Eye (tissue), 1 donor: ENCODE data around the gene HIPK2.
"Not testable (repeated sequence)": the region's sequence is repeated elsewhere in the genome, so short reads cannot be mapped to it uniquely, and the experiment has no call there.

Experiments
- DNase-seq: peaks from one replicate; pipeline ENCODE4 v3.0.0-alpha.2; 2015

The HIPK2 gene

DNA sequence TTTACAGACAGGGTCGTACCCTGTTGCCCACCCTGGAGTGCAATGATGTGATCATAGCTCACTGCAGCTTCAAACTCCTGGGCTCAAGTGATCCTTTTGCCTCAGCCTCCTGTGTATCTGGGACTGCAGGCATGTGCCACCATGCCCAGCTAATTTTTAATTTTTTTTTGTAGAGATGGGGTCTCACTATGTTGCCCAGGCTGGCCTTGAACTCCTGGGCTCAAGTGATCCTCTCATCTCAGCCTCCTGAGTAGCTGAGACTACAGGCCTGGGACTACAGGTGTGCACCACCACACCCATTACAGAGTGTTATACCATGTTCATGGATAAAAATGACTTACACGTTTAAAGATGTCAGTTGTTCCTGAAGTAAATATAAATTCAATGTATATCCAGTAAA lies 166.2 kb downstream of the HIPK2 start:
- not testable (repeated sequence) for DNase-seq

DNA sequence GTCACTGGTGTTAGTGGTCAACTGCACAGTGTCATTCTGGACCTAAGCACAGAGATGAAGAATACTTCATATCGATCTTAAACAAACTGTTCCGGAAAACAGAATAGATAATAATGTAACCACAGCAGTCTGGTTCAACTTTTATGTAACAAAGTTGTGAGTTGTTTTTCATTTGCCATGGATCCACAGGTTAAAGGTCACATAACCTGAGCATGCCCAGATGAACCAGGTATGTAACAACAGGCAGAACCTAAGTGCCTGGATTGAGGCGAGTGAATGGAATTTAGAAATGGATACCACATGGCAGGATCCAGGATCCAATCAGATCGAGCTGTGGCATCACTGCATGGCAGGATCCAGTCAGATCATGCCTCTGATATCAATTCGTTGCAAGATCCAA lies 167.2 kb downstream of the HIPK2 start:
- DNase-seq, result no peak

GRCh38 chr7:139603896-139604295 lies 173.9 kb downstream of the HIPK2 start:
- DNase-seq, result no peak

GRCh38 chr7:139603282-139603681 lies 174.5 kb downstream of the HIPK2 start:
- DNase-seq, result no peak

DNA sequence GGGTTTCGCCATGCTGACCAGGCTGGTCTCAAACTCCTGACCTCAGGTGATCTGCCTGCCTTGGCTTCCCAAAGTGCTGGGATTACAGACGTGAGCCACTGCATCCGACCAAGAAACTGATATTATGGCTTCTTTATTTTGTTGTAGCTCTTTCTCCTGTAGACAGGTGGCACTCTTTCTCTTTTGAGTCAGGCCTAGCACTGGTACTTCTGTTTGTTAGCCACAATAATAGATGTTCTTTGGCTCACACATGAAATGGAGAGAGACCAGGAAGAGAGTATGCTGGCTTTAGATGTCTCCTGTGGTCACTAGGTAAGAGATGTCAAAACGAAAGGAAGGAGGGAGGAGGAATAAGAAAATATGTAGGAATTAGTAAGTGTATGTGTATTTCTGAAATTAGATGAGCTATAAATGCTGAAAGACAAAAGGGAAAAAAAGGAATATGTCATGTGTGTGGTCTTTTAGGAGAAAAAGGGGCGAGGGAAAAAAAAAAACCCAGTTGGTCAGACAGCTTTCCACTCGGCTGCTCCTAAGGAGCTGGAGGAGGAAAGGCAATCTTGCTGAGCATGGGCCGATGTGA lies 175.6 kb downstream of the HIPK2 start:
- peak; percentile 56 for DNase-seq

DNA sequence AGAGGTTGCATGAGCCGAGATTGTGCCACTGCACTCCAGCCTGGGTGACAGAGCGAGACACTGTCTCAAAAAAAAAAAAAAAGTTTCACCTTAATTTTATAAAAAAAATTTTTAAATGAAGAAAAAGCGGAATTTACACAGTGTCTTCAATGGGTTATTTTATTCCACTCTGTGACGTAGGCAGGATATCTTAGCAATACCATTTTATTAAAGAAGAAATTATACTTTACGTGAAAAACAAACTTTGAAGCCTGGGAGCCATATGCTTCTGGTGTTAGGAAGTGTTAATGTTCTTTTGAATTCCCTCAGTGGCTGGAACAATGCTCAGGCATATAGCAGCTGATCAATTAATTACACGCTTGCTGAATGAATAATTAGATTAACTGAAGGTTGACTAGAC lies 176.6 kb downstream of the HIPK2 start:
- DNase-seq, result no peak

DNA sequence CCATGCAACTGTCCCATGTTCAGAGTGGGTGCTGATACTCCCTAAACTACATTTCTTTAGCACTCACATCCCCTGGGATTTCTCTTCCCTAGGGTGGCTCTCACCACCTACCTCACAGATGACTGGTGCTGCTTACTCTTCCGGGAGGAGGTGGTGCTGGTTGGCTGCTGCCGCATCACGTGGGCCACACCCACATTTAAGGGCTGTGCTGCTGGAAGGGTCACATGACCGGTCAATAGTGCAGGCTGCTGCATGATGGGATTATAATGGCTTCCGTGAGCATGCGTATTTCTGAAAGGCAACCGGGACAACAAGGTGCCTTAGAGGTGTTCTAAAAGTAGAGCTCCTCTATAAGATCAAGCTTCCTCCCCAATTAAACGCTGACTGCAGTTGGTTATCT lies 177.5 kb downstream of the HIPK2 start:
- DNase-seq, result no peak

- no peak for DNase-seq
Measured at GRCh38 chr7:139598642-139599041, 179.2 kb downstream of the HIPK2 start.

DNA sequence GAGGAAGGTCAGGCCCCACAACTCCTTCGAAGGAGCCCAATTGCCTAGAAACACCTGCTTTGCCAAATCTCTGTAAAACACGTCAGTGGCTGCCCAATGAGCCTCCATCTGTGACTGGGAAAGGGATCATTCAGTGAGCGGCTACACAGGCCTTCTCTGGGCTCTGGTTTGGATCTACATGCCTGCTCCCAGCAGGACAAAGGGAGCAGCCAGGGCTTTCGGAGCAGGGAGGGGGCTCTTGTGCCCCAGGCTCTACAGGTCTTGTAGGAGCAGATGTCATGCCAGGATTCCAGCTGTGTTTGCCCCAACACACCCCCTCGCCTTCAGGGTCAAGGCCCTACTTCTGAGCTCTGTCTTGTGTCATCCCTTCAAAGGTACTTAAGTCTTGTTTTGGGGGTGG lies 180.8 kb downstream of the HIPK2 start:
- DNase-seq, result no peak

- DNase-seq, result no peak
Measured at GRCh38 chr7:139596626-139597025, 181.2 kb downstream of the HIPK2 start.

DNA sequence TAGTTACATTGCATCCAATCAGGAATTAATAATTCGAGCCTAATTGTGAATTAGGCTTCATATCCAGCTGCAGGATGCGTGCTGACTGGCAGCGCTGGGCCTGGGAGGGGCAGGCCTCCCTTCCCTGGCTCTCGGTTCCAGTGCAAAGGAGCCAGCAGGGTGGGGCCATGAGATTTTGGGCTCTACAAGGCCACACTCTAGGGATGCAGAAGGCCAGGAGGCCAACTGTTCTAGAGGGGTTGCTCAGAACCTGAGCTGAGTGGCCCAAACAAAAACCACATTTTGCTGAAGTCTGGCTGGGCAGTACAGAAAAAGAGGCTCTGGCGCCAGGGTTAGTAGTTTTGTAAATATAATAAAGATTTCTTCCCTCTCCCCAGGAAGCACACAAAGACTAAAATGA lies 182.0 kb downstream of the HIPK2 start:
- DNase-seq, result no peak

DNA sequence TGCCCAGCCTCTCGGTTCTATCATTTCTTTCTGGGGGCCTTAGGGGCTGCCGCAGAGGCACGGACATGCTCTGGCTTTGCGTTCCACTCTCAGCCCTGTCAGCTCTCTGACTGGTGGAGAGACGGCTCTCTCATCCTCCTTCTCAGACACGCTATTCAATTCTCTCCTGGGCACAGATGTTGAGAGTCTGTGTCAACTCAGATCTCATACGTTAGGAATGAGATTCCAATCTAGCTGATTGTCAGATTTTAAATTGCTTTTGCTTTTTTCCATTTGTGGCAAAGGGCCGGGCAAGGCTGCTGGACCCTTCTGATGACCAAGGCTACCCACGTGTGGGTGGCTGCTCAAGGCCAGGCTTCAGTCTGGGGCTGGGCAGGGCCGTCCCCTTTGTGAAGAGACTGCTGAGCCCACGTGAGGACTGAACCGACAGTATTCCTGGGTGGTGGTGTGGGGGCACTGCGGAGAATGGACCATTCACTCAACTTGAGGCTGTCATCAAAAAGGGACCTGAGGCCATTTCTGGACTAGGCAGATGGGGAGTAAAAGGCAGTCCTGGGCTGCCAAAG lies 182.8 kb downstream of the HIPK2 start:
- DNase-seq, result no peak

DNA sequence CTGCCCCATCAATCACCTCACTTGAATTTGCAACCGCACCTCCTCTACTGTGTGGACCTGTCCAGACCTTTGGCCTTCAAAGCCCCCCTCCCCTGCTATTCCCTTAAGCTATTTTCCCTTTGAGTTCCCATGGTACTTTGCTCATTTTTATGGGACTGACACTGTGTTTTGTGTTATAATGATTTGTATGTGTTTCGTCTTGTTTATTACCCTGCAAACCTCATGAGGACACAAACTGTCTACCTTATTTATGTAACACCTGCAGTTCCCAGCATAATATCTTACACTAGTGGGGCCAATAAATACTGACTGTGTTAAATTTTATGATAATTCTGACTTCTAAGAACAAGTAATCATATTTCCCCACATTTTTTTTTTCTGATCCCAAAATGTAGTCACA lies 183.7 kb downstream of the HIPK2 start:
- DNase-seq, result no peak

- DNase-seq, result no peak
Measured at GRCh38 chr7:139592801-139593461, 184.9 kb downstream of the HIPK2 start.

GRCh38 chr7:139591550-139592195 lies 186.1 kb downstream of the HIPK2 start:
- DNase-seq, result no peak

DNA sequence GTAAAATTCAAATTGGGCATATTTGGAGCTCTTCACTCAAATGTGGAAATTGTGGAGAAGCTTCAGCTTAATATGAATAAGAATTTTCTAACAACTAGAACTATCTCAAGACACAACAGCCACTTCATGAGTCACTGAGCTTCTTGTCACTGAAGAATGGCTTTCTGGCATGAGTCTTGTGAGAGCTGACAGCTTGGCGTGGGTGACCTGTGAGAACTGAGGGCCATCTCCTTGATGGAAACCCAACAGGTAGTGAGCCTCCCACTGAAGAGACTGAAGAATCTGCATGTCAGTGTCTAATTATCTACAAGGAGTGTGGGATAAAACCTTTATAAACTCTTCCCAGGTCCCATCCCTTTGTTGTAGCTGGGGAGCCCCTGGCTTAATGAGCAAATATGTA lies 188.3 kb downstream of the HIPK2 start:
- DNase-seq, result no peak

- peak; percentile 19 for DNase-seq
Measured at GRCh38 chr7:139588632-139589031, 189.2 kb downstream of the HIPK2 start.

DNA sequence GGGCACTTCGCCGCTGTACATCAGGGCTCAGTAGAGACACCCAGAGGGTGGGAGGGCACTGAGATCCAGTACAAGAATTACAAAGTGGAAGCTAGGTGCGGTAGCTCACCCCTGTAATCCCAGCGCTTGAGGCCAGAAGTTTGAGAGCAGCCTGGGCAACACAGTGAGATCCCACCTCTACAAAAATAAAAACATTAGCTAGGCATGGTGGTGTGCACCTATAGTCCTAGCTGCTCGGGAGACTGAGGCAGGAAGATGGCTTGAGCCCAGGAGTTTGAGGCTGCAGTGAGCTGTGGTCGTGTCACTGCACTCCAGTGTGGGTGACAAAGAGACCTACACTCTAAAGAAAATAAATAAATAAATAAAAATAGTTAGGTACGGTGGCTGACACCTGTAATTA lies 190.3 kb downstream of the HIPK2 start:
- DNase-seq, result no peak

DNA sequence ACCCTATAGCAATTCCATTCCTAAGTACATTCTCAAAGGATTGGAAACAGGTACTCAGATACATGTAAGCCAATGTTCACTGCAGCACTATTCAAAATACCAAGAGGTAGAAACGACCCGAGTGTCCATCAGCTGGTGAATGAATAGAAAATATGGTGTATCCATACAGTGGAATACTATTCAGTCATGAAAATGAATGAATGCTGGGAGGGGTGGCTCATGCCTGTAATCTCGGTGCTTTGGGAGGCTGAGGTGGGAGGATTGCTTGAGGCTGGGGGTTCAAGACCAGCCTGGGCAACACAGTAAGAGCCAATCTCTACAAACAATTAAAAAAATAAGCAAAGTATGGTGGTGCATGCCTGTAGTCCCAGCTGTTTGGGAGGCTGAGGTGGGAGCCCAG lies 191.5 kb downstream of the HIPK2 start:
- no peak for DNase-seq

DNA sequence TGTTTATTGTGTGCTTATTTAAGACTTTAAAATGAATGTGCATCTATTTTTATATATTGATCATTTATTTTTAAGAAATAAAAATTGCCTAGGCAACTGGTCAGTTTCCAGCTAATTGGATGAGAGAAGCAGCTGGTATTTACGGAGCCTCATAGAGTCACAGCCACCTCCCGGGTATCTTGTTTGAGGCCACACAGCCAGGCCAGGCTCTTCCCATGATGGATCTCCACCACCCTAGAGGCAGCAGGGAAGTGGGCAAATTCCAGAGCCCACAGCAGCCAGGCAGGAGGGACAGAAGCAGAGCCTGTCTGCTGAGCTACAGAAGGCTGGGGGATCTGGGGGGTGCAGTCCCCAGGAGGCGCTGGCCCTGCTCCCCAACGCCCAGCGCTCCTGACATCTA lies 192.8 kb downstream of the HIPK2 start:
- no peak for DNase-seq

DNA sequence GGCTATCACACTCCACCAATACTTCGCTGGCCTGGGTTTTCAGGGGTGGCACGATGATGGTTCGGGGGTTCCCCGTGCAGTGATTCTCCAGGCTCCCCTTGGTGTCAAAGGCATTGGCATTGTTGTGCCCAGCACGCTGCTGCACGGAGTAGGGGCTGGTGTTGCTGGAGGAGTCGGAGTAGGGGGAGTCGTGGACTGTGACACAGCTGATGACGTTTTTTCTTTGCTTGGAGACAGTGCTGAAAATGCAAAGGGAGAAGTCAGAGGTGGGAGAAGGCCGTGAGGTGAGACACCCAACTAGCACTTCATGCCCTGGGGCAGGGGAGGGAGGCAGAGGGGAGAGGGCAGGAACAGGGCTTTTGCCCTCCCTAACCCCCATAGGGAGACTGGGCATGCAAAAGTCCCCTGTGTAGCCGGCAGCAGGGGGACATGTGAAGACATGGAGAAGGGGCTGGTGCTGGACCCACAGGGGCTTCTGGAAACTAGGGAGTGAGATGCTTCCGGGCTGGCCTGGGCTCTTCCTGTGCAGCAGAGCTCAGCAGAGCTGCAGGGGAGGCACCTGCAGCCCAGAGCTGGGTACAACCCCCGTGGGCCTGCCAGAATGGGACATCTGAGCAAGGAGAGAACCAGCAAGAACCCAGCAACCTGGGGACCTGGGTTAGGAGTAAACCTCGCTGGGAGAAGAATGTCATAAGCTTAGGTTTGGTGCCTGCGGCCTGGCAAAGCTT lies 193.8 kb downstream of the HIPK2 start:
- no peak for DNase-seq

- DNase-seq, result no peak
Measured at GRCh38 chr7:139582671-139583155, 195.1 kb downstream of the HIPK2 start.

DNA sequence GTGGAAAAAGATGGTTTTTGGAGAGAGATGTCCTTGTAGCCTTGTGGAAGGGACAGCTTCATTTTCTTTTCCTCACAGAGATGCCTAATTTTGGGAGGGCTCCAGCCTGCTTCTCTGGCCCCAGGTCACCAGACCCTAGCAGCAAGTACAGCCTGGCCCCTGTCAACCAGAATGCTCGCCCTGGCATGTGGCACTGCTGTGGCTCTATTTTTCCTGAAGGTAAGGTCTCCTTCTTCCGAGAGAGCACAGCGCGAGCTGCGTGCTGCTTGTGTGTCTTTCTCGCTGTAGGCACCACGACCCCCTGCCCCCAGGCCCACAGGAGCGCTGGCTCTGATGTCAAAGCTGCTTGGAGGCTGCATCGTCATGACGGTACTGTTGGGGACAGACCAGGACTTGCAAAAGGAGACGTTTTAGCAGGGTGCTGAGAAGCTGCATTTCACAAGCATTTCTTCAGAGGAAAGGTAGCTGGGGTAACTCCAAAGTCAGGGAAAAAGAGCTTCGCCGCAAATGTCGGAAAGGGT lies 195.6 kb downstream of the HIPK2 start:
- no peak for DNase-seq
